ENCODE data around the gene ZFPL1.

The ZFPL1 gene

GRCh38 chr11:65090628-65091027, 6.6 kb downstream of the ZFPL1 start:
- no peak for DNase-seq (ENCODE audit: low read depth in 2 of 2)

- no peak for DNase-seq (ENCODE audit: low read depth in 2 of 2)
Measured at GRCh38 chr11:65095427-65095826, 11.4 kb downstream of the ZFPL1 start.

- DNase-seq (ENCODE audit: low read depth in 2 of 2): peak; percentile 61 to 76
Measured at GRCh38 chr11:65095974-65096806, 12.2 kb downstream of the ZFPL1 start, which contains the start of gene VPS51. VPS51 (plus strand) TSS chr11:65096214; CDS start chr11:65096251, 37 bp downstream.

GRCh38 chr11:65096926-65097325, 12.9 kb downstream of the ZFPL1 start:
- DNase-seq (ENCODE audit: low read depth in 2 of 2): no peak

- no peak for DNase-seq (ENCODE audit: low read depth in 2 of 2)
Measured at GRCh38 chr11:65100674-65101350, 16.8 kb downstream of the ZFPL1 start.

- DNase-seq (ENCODE audit: low read depth in 2 of 2): no peak
Measured at GRCh38 chr11:65102142-65103095, 18.4 kb downstream of the ZFPL1 start.

- DNase-seq (ENCODE audit: low read depth in 2 of 2): no peak
Measured at GRCh38 chr11:65103476-65103875, 19.5 kb downstream of the ZFPL1 start.

- no peak for DNase-seq (ENCODE audit: low read depth in 2 of 2)
Measured at GRCh38 chr11:65104628-65105027, 20.6 kb downstream of the ZFPL1 start.

- no peak for DNase-seq (ENCODE audit: low read depth in 2 of 2)
Measured at GRCh38 chr11:65107078-65107477, 23.1 kb downstream of the ZFPL1 start.

GRCh38 chr11:65107751-65108468, 23.9 kb downstream of the ZFPL1 start:
- no peak for DNase-seq (ENCODE audit: low read depth in 2 of 2)

GRCh38 chr11:65108469-65109123, 24.6 kb downstream of the ZFPL1 start:
- DNase-seq (ENCODE audit: low read depth in 2 of 2): no peak

- DNase-seq (ENCODE audit: low read depth in 2 of 2): no peak
Measured at GRCh38 chr11:65109231-65110198, 25.5 kb downstream of the ZFPL1 start.

- peak; percentile 76 to 90 for DNase-seq (ENCODE audit: low read depth in 2 of 2)
Measured at GRCh38 chr11:65110354-65110861, 26.4 kb downstream of the ZFPL1 start.

GRCh38 chr11:65111159-65111743, 27.2 kb downstream of the ZFPL1 start:
- DNase-seq (ENCODE audit: low read depth in 2 of 2): no peak

GRCh38 chr11:65111744-65112545, 27.9 kb downstream of the ZFPL1 start, which contains the start of gene TM7SF2:
TM7SF2 (plus strand) TSS chr11:65111872; CDS start chr11:65112016, 144 bp downstream.
- DNase-seq (ENCODE audit: low read depth in 2 of 2): peak; percentile 81 to 89

GRCh38 chr11:65112546-65113360, 28.7 kb downstream of the ZFPL1 start:
- DNase-seq (ENCODE audit: low read depth in 2 of 2): peak in 1 of 2 donors; percentile 48

- no peak for DNase-seq (ENCODE audit: low read depth in 2 of 2)
Measured at GRCh38 chr11:65113361-65113756, 29.3 kb downstream of the ZFPL1 start.

Data from stimulated activated CD8-positive, alpha-beta memory T cell treated with anti-CD3 and anti-CD28 coated beads, Interleukin-15, amount 100 ng/mL, for 4 hours (primary cell).